Measurements from ENCODE around the gene ERCC4. TPM values are rescaled to one million over a fixed set of nuclear protein-coding genes. Genes with fewer than 3 reads are reported as not detected.
A peak's percentile ranks its signal among the peaks of the same experiment; 100 is the strongest.

The ERCC4 gene
- total RNA-seq, 1 donor from 2014 or later = 11.9 TPM

DNA sequence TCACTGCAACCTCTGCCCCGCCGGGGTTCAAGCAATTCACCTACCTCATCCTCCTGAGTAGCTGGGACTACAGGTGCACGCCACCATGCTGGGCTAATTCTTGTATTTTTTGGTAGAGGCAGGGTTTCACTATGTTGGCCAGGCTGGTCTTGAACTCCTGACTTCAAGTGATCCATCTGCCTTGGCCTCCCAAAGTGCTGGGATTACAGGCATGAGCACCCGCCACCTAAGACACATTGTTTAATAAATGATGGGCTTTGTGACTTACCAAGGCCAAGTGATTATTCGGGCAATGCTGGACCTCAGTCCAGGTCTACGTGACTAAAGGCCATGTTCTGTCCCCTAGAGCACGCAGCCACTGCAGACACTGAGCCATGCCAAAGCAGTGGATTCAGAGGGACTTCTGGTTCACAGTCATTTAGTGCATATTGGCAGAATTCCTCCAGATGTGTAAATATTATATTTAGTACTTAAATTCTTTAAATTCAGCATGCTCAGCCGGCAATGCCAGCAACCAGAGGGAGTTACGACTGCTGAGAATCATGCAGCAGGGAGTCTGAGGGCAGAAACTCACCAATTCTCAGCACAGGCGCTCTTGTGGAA lies 4.8 kb upstream of the ERCC4 start:
- no peak for DNase-seq (ENCODE audit: low spot score)
- Mint-ChIP-seq H3K4me1 (ENCODE audit: low read depth) (peaks cover 5% of the 10 kb centered on the region), H3K27me3 (ENCODE audit: low read depth) (peaks cover 11% of the 10 kb centered on the region), H3K36me3 (ENCODE audit: low read depth) (no peaks in the 10 kb centered on the region), H3K9me3 (no peaks in the 10 kb centered on the region), H3K4me3 (ENCODE audit: low read depth) (no peak overlapping the region), H3K27ac (no peak overlapping the region)
- intact Hi-C loops (cut with micrococcal nuclease) = no loop called here

DNA sequence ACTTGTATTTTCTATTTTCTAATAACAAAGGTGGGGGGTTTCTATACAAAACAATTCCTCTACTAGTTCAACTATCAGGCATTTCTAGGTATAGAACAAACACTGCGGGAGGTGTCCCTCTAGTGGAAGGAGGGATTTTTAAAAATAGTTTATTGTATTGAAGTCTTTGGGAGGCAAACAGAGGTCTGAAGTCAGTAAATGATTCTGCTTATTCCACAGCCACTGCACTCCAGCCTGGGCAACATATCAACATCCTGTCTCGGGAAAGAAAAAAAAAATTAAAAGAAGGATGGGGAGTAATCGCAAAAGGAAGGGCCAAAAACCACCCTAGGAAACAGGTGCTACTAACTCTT lies 648 bp upstream of the ERCC4 start:
- Mint-ChIP-seq H3K9me3 (no peaks in the 10 kb centered on the region), H3K27me3 (ENCODE audit: low read depth) (peaks cover 9% of the 10 kb centered on the region), H3K36me3 (ENCODE audit: low read depth) (peaks cover 5% of the 10 kb centered on the region), H3K4me1 (ENCODE audit: low read depth) (peaks cover 22% of the 10 kb centered on the region), H3K4me3 (ENCODE audit: low read depth) (peak overlapping the region; percentile 59), H3K27ac (peak overlapping the region; percentile 47)
- DNase-seq (ENCODE audit: low spot score) = no peak
- intact Hi-C loops (cut with micrococcal nuclease) = no loop called here

DNA sequence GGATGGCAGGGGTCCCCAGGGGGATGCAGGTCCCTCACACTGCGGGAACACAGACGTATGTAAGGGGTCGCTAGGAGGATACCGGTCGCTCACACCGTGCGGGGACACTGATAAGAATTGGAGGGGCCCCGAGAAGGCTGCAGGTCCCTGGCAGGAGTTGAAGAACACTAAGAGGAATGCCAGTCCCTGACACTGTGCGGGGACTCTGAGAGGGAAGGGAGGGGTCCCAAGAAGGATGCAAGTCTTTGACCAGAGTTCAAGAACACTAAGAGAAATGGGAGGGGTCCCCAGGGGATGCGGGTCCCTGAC lies 510 bp downstream of the ERCC4 start:
- Mint-ChIP-seq H3K27me3 (ENCODE audit: low read depth) (peaks cover 7% of the 10 kb centered on the region), H3K4me1 (ENCODE audit: low read depth) (peaks cover 22% of the 10 kb centered on the region), H3K4me3 (ENCODE audit: low read depth) (peak overlapping the region; percentile 99), H3K36me3 (ENCODE audit: low read depth) (peaks cover 8% of the 10 kb centered on the region), H3K27ac (peak overlapping the region; percentile 94), H3K9me3 (no peaks in the 10 kb centered on the region)
- intact Hi-C loops (cut with micrococcal nuclease) = loop anchor here (5.0 kb wide), 1 partner anchor 152 kb away; the partner anchor contains the start of gene MRTFB
- DNase-seq (ENCODE audit: low spot score) = no peak

DNA sequence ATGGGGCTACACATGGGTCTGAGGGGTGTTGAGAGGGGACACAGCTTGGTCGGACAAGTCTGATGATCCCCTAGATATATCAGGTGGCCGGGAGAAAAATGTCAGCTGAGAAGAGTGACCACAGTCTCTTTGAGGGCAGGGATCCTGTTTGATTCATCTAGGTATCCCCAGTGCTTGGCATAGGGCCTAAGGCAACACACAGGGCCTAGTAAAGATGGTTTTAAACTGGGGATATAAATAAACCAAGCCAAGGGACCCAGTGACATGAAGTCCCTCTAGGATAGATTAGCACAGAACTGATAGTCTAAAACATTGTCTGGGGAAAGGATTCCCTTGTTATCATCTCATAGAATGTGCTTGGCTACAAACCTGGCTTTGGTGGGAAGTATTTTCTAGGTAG lies 1.4 kb downstream of the ERCC4 start:
- peaks cover 22% of the 10 kb centered on the region for H3K4me1 Mint-ChIP-seq (ENCODE audit: low read depth)

DNA sequence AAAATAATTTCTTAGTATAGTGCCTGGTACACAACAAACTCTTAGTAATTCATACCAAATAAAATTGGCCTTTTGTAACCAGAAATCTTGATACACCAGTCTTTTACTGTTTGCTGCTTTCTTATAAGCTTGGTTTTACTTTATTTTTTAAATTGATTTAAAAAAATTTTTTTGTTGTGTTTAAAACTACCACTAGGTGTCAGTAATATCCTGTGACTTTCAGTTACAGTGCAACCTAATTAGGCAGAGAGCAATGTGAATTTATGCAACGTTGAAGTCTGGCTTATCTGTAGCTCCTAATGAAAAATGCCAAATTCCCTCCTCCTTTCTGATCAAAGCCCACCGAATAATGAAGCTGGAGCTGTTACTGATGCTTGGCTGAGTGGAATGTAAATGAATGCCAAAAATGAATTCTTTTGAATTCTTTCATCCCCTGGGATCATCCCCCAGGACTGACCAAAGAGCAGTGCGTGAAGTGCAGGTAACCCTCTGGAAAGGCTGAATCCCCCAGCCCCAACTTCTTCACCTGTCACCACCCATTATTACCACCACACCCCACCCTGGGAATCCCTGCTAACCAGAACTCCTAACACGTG lies 3.8 kb downstream of the ERCC4 start:
- Mint-ChIP-seq H3K27ac (no peak overlapping the region), H3K4me1 (ENCODE audit: low read depth) (peaks cover 25% of the 10 kb centered on the region), H3K27me3 (ENCODE audit: low read depth) (no peaks in the 10 kb centered on the region), H3K4me3 (ENCODE audit: low read depth) (no peak overlapping the region), H3K36me3 (ENCODE audit: low read depth) (peaks cover 22% of the 10 kb centered on the region), H3K9me3 (no peaks in the 10 kb centered on the region)
- DNase-seq (ENCODE audit: low spot score) = no peak
- intact Hi-C loops (cut with micrococcal nuclease) = loop anchor here (2.0 to 5.0 kb wide), 3 partner anchors 148 to 605 kb away; partner anchors contain the start of gene MRTFB

More for the DNA sequence above, 1.4 kb downstream of the ERCC4 start:
- intact Hi-C loops (cut with micrococcal nuclease) = loop anchor here (5.0 kb wide), 1 partner anchor 151 kb away; the partner anchor contains the start of gene MRTFB
- no peak for DNase-seq (ENCODE audit: low spot score)
- Mint-ChIP-seq H3K27me3 (ENCODE audit: low read depth) (peaks cover 7% of the 10 kb centered on the region), H3K9me3 (no peaks in the 10 kb centered on the region), H3K36me3 (ENCODE audit: low read depth) (peaks cover 12% of the 10 kb centered on the region), H3K27ac (peak overlapping the region; percentile 73), H3K4me3 (ENCODE audit: low read depth) (peak overlapping the region; percentile 99)

DNA sequence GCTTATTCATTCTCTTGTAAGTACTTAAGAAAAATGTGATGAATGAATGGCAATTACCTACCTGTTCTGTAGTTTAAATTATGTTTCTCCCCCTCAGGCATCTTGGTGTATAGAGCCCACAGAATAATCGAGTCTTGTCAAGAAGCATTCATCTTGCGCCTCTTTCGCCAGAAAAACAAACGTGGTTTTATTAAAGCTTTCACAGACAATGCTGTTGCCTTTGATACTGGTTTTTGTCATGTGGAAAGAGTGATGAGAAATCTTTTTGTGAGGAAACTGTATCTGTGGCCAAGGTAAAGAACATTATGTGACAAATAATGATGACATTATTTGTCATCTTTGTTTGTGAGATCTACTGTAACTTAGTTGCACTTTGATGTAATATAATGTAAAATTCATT lies 6.5 kb downstream of the ERCC4 start:
- Mint-ChIP-seq H3K9me3 (no peaks in the 10 kb centered on the region), H3K36me3 (ENCODE audit: low read depth) (peaks cover 24% of the 10 kb centered on the region), H3K27me3 (ENCODE audit: low read depth) (no peaks in the 10 kb centered on the region), H3K4me3 (ENCODE audit: low read depth) (no peak overlapping the region), H3K27ac (no peak overlapping the region), H3K4me1 (ENCODE audit: low read depth) (peaks cover 7% of the 10 kb centered on the region)
- intact Hi-C loops (cut with micrococcal nuclease) = no loop called here
- no peak for DNase-seq (ENCODE audit: low spot score)

DNA sequence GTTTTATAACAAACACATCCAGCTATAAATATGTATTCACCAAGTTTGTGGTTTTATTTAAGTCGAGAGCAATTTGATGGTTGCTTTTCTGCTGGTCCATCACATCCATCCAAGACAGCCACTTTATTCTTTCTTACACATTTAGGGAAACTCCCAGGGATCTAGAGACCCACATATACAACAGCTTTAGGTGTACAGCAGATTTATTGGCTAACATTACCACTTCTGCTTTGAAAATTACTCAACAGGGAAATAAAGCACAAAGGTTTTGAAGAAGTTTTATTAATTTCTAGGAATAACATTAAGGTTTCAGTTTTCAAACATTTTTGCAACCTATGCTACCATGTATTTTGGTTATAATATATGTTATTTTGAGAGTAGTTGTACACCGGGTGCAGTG lies 6.9 kb downstream of the ERCC4 start:
- no peaks in the 10 kb centered on the region for H3K27me3 Mint-ChIP-seq (ENCODE audit: low read depth)
- peaks cover 25% of the 10 kb centered on the region for H3K36me3 Mint-ChIP-seq (ENCODE audit: low read depth)
- intact Hi-C loops (cut with micrococcal nuclease) = no loop called here
- H3K4me1 Mint-ChIP-seq (ENCODE audit: low read depth) = peaks cover 7% of the 10 kb centered on the region
- H3K9me3 Mint-ChIP-seq = no peaks in the 10 kb centered on the region
- no peak overlapping the region for H3K27ac Mint-ChIP-seq
- H3K4me3 Mint-ChIP-seq (ENCODE audit: low read depth) = no peak overlapping the region
- DNase-seq (ENCODE audit: low spot score) = no peak

DNA sequence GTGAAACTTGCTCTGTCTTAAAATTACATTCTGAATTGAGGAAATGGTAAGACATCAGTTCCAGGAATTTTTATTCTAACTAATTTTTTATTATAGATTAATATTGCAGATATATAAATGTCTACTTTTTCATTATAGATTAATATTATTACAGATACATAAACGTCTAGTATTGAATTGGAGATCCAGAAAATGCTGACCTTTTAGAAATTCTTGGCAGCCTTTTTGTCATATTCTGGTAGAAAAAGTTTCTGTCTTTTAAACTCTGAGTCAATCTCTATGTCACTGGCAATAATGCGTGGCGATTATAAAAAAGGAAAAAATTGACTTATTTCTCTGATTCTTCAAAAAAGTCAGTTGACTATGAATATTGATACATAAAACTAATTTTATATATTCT lies 8.7 kb downstream of the ERCC4 start:
- no peak overlapping the region for H3K4me3 Mint-ChIP-seq (ENCODE audit: low read depth)
- no peaks in the 10 kb centered on the region for H3K9me3 Mint-ChIP-seq
- H3K27me3 Mint-ChIP-seq (ENCODE audit: low read depth) = no peaks in the 10 kb centered on the region
- no peak overlapping the region for H3K27ac Mint-ChIP-seq
- H3K36me3 Mint-ChIP-seq (ENCODE audit: low read depth) = peaks cover 29% of the 10 kb centered on the region
- intact Hi-C loops (cut with micrococcal nuclease) = no loop called here
- H3K4me1 Mint-ChIP-seq (ENCODE audit: low read depth) = peaks cover 11% of the 10 kb centered on the region
- no peak for DNase-seq (ENCODE audit: low spot score)

DNA sequence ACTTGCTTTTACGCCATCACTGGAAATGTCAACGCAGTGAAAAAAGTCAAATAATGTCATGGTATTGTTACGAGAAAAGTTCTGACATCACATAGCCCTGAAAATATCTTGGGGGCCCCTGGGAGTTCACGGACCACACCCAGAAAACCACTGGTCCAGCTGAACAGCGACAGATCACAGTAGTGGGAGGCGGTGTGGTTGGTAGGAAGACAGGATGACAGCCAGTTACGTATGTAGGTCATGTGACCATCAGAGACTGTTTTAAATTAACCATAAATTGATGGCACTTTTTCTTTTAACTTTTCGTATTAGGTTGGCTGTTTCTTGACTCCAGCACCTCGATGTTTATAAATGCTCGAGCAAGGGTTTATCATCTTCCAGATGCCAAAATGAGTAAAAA lies 11.9 kb downstream of the ERCC4 start:
- no peak for DNase-seq (ENCODE audit: low spot score)
- peaks cover 39% of the 10 kb centered on the region for H3K36me3 Mint-ChIP-seq (ENCODE audit: low read depth)

DNA sequence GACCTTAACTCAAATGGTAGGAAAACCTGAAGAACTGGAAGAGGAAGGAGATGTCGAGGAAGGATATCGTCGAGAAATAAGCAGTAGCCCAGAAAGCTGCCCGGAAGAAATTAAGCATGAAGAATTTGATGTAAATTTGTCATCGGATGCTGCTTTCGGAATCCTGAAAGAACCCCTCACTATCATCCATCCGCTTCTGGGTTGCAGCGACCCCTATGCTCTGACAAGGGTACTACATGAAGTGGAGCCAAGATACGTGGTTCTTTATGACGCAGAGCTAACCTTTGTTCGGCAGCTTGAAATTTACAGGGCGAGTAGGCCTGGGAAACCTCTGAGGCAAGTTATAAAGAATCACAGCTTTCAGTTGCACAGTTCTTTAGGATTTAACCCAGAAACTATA lies 15.5 kb downstream of the ERCC4 start:
- Mint-ChIP-seq H3K4me1 (ENCODE audit: low read depth) (peaks cover 18% of the 10 kb centered on the region), H3K27me3 (ENCODE audit: low read depth) (no peaks in the 10 kb centered on the region), H3K36me3 (ENCODE audit: low read depth) (peaks cover 50% of the 10 kb centered on the region), H3K9me3 (no peaks in the 10 kb centered on the region), H3K27ac (no peak overlapping the region), H3K4me3 (ENCODE audit: low read depth) (no peak overlapping the region)
- intact Hi-C loops (cut with micrococcal nuclease) = no loop called here
- DNase-seq (ENCODE audit: low spot score) = no peak

More for the DNA sequence above, 11.9 kb downstream of the ERCC4 start:
- no peaks in the 10 kb centered on the region for H3K27me3 Mint-ChIP-seq (ENCODE audit: low read depth)
- no peaks in the 10 kb centered on the region for H3K9me3 Mint-ChIP-seq
- no peak overlapping the region for H3K27ac Mint-ChIP-seq
- H3K4me1 Mint-ChIP-seq (ENCODE audit: low read depth) = peaks cover 11% of the 10 kb centered on the region
- H3K4me3 Mint-ChIP-seq (ENCODE audit: low read depth) = no peak overlapping the region
- intact Hi-C loops (cut with micrococcal nuclease) = no loop called here

DNA sequence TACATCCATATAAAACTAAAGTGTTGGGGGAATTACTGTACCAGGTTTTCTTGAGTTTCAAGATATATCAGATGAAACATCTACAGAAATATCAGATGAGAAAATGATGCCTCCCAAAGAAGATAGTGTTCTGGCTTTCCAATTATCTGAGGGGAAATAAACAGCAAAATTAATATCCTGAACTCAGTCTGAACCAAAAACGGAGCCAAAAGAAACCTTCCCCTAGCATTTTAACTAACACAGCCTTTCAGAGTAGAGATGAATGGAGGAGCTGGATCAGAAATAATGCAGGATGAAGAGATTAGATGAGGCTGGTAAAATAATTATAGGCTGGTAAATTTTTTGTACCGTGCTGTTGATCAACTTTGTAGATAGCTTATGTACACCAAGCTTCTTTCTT lies 16.2 kb downstream of the ERCC4 start:
- no peaks in the 10 kb centered on the region for H3K27me3 Mint-ChIP-seq (ENCODE audit: low read depth)
- H3K9me3 Mint-ChIP-seq = no peaks in the 10 kb centered on the region
- intact Hi-C loops (cut with micrococcal nuclease) = no loop called here
- DNase-seq (ENCODE audit: low spot score) = no peak
- H3K27ac Mint-ChIP-seq = peak overlapping the region; percentile 76
- H3K36me3 Mint-ChIP-seq (ENCODE audit: low read depth) = peaks cover 50% of the 10 kb centered on the region
- no peak overlapping the region for H3K4me3 Mint-ChIP-seq (ENCODE audit: low read depth)
- peaks cover 18% of the 10 kb centered on the region for H3K4me1 Mint-ChIP-seq (ENCODE audit: low read depth)

DNA sequence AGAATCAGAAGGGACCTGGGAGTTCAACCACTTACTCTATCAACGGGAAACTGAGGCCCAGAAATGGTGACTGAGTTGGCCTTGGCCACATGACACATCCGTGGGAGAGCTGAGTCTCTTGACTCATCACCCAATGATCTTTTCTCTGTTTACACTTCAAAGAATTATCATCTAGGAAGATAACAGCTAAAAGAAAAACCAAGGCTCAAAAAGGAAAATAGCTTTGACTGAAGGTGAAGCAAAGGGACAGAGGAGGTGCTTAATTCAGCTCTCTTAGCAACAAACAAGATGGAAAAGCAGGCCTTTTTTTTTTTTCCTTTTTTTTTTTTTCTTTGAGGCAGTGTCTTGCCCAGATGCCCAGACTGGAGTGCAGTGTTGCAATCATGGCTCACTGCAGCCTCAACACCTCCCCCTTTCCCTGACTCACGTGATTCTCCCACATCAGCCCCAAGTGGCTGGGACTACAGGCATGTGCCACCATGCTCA lies 16.7 kb downstream of the ERCC4 start:
- Mint-ChIP-seq H3K27ac (peak overlapping the region; percentile 76), H3K4me3 (ENCODE audit: low read depth) (no peak overlapping the region), H3K4me1 (ENCODE audit: low read depth) (peaks cover 18% of the 10 kb centered on the region), H3K36me3 (ENCODE audit: low read depth) (peaks cover 53% of the 10 kb centered on the region), H3K27me3 (ENCODE audit: low read depth) (no peaks in the 10 kb centered on the region), H3K9me3 (no peaks in the 10 kb centered on the region)
- intact Hi-C loops (cut with micrococcal nuclease) = no loop called here
- no peak for DNase-seq (ENCODE audit: low spot score)

DNA sequence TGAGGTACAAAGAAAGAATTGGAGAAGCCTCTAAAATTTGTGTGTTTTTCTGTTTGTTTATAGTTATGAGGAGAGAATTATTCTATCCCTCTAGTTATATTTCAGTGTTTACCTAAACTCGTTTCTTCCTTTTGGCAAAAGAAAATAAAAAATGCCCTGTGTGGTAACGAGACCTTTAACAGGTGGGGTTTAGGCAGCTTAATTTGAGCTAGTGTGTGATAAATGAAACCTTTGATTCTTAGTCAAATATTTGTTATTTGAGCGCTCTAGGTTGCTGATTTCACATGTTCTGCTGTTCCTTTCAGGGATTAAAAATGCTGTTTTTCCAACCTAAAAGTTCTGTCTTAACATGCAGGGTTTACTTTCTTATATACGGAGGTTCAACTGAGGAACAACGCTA lies 17.5 kb downstream of the ERCC4 start:
- H3K4me1 Mint-ChIP-seq (ENCODE audit: low read depth) = peaks cover 14% of the 10 kb centered on the region
- H3K4me3 Mint-ChIP-seq (ENCODE audit: low read depth) = no peak overlapping the region
- peak overlapping the region; percentile 61 for H3K27ac Mint-ChIP-seq
- H3K27me3 Mint-ChIP-seq (ENCODE audit: low read depth) = no peaks in the 10 kb centered on the region
- intact Hi-C loops (cut with micrococcal nuclease) = no loop called here
- no peak for DNase-seq (ENCODE audit: low spot score)
- H3K36me3 Mint-ChIP-seq (ENCODE audit: low read depth) = peaks cover 48% of the 10 kb centered on the region
- H3K9me3 Mint-ChIP-seq = no peaks in the 10 kb centered on the region
